GM12892 (cell line): ENCODE results near the gene ATP9B.

Source experiments
- DNase-seq: peaks from one replicate; pipeline ENCODE4 v3.0.0; 2011; ENCODE audit not compliant: insufficient read length
- FAIRE-seq: peaks from 2 replicates; lab custom pipeline; 2011; peaks lifted over from hg19 to GRCh38; lab: Jason Lieb, UNC
- POLR2A ChIP-seq: IDR thresholded peaks from 2 replicates; pipeline ENCODE4 v1.6.1; 2011; ENCODE audit warnings: low read depth, low read length, control low read depth
- POLR2AphosphoS5 ChIP-seq: IDR thresholded peaks from 2 replicates; pipeline ENCODE4 v1.6.1; 2011; ENCODE audit warnings: low read depth, low read length, control low read depth
- TAF1 ChIP-seq: IDR thresholded peaks from 2 replicates; pipeline ENCODE4 v1.6.1; 2011; ENCODE audit warnings: low read depth, mild to moderate bottlenecking, control low read depth, low read length, borderline replicate concordance

The ATP9B gene

DNA sequence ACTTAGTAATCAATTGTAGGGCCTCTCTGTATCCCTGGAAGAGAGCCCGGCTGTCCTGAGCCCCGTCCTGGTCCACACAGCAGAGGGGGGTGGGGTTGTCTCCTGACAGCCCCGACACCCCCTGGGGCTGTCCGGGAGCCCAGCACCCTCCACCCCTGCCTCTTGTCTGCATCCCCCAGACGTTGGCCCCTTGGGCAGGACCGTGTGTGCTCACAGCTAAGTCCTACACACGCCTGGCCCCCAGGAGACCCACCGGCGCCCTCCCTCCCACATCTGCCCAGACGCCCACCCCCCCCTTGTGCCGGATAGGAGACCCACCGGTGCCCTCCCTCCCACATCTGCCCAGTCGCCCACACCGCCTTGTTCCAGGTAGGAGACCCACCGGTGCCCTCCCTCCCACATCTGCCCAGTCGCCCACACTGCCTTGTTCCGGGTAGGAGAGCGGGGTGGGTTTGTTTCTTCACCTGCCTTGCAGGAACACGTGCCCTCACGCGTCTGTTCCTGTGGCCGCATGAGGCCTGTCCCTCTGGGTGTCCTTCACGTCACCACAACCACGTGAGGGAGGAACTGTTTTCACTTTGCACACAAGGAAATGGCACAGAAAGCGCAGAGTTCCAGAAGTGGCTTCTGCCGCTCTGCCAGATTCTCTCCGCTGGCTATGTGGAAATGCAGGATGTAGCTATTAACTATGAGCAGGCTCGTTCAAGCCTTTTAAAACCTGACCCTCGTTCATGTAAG is 265.5 kb downstream of the ATP9B start:
- TF ChIP-seq POLR2A (no peak), POLR2AphosphoS5 (no peak), TAF1 (no peak)
- FAIRE-seq: no peak
- no peak for DNase-seq

DNA sequence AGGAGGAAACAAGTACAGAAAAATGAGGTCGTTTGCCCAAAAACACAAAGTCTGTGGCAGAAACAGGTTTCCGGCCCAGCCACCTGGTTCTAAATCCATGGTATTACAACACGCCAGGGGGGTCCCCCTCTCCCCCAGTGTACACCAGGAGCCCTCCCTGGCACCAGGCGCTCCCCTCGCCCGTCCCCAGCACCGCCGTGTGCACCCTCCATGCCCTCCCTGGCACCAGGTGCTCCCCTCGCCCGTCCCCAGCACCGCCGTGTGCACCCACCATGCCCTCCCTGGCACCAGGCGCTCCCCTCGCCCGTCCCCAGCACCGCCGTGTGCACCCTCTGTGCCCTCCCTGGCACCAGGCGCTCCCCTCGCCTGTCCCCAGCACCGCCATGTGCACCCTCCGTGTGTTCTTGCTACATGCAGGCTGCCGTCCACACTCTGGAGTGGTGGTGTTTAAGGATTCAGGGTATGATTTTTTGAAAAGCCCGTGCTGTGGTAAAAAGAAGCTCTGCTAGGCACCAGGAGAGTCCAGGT is 266.7 kb downstream of the ATP9B start:
- no peak for TF ChIP-seq POLR2A
- TF ChIP-seq POLR2AphosphoS5: no peak
- no peak for TF ChIP-seq TAF1
- FAIRE-seq: no peak
- no peak for DNase-seq

DNA sequence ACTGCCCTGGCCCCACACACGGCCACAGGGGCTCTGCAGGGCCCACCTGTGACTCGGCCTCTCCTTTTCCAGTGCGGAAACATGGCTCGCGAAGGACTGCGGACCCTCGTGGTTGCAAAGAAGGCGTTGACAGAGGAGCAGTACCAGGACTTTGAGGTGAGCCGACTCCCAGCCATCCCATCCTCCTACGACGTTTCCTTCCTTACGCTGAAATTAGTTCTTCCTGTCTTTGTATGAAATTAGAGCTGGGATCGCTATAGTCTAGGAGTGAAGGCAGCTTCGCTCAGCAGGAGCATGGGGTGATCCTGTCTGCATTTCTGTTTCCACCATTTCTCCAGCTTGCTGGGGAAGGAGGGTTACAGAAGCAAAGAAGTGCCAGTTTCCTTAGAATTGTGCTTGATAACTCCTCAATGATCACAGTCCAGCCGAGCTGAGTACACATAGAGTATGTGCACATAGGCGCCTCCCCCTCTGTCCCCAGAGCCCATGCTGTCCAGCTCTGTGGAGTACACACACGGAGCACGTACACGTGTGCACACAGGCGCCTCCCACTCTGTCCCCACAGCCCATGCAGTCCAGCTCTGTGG is 267.5 kb downstream of the ATP9B start:
- FAIRE-seq (no peak), DNase-seq (no peak)
- TF ChIP-seq TAF1 (no peak), POLR2A (no peak), POLR2AphosphoS5 (no peak)

DNA sequence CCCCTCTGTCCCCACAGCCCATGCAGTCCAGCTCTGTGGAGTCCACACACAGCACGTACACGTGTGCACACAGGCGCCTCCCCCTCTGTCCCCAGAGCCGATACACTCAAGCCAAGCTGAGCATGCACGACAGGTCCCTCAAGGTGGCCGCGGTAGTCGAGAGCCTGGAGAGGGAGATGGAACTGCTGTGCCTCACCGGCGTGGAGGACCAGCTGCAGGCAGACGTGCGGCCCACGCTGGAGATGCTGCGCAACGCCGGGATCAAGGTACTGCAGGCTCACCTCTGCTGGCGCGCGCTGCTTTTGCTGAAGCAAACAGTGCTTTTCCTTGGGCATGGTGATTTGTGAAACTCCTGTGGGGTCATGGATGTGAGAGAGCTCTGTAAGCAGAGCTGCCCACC is 268.0 kb downstream of the ATP9B start:
- FAIRE-seq: no peak
- no peak for DNase-seq
- TF ChIP-seq POLR2A (no peak), POLR2AphosphoS5 (no peak), TAF1 (no peak)

DNA sequence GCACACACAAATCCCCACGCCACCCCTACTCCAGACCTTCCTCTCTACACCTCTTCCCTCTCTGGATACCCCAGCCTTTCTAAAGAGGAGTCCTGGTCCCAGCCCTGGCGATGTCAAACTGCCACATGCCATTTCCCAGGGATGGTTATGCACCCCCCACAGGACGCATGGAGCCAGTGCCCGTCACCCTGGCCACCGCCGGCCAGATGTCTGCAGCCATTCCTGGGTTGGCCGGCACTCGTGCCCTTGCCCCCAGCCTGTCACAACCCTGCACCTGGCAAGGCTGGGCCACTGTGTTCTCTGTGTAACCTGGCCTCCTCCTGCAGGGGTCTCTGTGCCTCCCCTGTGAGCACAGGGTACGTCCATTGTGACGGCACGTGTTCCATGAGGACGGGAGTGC is 268.4 kb downstream of the ATP9B start:
- DNase-seq: no peak
- no peak for TF ChIP-seq POLR2A
- no peak for TF ChIP-seq POLR2AphosphoS5
- no peak for TF ChIP-seq TAF1
- no peak for FAIRE-seq

DNA sequence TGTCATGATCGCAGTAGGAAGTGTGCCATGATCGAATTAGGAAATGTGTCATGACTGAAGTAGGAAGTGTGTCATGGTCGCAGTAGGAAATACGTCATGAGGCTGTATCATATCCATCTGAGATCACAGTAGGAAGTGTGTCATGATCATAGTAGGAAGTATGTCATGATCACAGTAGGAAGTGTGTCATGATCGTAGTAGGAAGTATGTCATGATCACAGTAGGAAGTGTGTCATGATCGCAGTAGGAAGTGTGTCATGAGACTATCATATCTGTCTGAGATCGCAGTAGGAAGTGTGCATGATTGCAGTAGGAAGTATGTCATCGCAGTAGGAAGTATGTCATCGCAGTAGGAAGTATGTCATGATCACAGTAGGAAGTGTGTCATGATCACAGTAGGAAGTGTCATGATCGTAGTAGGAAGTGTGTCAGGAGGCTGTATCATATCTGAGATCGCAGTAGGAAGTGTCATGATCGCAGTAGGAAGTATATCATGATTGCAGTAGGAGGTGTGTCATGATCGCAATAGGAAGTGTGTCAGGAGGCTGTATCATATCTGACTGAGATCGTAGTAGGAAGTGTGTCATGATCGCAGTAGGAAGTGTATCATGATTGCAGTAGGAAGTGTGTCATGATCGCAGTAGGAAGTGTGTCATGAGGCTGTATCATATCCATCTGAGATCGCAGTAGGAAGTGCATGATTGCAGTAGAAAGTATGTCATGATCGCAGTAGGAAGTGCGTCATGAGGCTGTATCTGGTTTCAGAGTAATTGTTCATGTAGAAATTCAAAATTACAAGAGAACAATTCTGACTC is 270.1 kb downstream of the ATP9B start:
- DNase-seq (no peak), FAIRE-seq (peak; percentile 21)
- TF ChIP-seq POLR2A (no peak), TAF1 (no peak)

DNA sequence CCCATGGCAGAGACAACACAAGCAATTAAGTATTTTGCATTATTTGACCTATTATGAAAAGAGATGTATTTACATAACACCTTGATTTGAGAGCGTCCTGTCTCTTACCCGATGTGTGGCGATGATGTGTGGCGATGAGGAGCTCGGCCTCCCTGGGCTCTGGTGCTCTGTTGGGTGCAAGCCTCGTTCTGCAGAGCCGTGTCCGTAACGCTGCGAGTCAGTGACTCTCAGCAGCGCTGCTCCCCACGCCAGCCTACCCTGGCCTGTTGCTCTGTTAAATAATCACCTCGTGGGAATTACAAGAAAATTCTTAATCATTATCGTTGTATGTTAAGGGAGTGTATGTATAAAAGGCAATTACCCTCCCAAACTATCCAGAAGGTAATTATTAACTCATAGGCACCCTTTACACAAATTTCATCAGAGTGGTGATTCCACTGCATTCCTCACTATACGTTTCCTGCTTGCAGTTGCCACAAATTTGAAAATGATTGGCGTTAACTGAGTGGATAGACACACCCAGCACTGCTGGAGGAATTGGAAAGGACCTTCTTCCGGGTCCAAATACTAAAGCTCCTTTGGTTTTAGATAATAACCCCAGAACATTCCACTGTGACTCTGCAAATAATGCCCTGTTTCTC is 274.5 kb downstream of the ATP9B start:
- TF ChIP-seq TAF1 (no peak), POLR2A (no peak), POLR2AphosphoS5 (no peak)
- no peak for DNase-seq
- FAIRE-seq: no peak

DNA sequence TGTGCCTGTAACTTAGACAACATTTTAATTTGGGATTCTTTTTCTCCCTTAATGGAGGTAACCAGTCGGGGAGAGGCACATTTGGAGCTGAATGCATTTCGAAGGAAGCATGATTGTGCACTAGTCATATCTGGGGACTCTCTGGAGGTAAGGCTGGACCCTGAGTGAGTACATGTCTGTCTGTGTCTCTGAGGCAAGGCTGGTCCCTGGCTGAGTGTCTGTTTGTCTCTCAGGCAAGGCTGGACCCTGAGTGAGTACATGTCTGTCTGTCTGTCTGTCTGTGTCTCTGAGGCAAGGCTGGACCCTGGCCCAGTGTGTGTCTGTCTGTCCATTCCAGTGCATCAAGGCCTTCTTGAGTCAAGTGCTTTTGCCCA is 275.0 kb downstream of the ATP9B start:
- no peak for TF ChIP-seq TAF1
- no peak for TF ChIP-seq POLR2A
- TF ChIP-seq POLR2AphosphoS5: no peak
- DNase-seq: no peak
- no peak for FAIRE-seq

DNA sequence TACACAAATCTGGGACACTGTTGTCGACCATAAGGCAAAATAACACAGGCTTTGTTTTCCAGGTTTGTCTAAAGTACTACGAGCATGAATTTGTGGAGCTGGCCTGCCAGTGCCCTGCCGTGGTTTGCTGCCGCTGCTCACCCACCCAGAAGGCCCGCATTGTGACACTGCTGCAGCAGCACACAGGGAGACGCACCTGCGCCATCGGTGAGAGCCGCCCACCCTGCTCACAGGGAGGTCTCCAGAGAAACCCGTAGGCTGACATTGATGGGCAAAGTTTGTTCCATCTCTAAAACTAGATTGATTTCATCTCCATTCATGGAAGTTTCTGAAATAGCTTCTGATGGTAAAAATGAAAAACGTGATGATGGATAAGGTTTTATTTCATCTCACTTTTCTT is 276.2 kb downstream of the ATP9B start:
- DNase-seq (no peak), FAIRE-seq (no peak)
- TF ChIP-seq TAF1: no peak
- TF ChIP-seq POLR2AphosphoS5: no peak
- TF ChIP-seq POLR2A: no peak

DNA sequence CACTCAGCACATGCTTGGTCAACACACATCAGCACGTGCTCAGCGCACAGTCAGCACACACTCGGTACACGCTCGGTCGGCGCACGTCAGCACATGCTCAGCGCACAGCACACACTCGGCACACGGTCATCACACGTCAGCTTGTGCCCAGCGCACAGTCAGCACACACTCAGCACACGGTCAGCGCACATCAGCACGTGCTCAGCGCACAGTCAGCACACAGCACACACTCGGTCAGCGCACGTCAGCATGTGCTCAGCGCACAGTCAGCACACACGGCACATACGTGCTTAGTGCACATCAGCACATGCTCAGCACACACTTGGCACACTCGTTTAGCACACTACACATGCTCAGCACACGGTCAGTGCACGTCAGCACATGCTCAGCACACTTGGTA is 276.8 kb downstream of the ATP9B start:
- FAIRE-seq: no peak
- DNase-seq: no peak
- no peak for TF ChIP-seq POLR2A
- TF ChIP-seq TAF1: no peak
- no peak for TF ChIP-seq POLR2AphosphoS5

DNA sequence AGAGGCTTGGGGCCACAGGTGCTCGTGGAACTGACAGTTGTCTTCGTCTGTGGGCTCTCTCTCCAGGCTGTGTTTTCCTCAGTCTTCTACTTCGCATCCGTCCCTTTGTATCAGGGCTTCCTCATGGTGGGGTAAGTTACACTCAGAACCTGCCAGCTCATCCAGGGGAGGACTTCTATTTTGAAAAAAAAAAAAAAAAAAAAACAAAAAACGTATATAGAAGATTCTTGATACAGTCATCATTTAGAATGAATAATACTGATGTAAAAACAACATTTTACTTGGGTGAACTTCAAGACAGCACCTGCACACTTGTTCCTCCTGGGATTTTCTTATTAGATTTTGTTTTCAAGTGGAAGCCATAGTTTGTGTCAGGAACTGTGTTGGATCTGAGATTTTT is 278.9 kb downstream of the ATP9B start:
- TF ChIP-seq POLR2A: no peak
- no peak for TF ChIP-seq TAF1
- TF ChIP-seq POLR2AphosphoS5: no peak
- FAIRE-seq: no peak
- no peak for DNase-seq
